ENCODE data around the gene COCH. TPM values are rescaled to one million over a fixed set of nuclear protein-coding genes. Genes with fewer than 3 reads are reported as not detected.
"Not testable (repeated sequence)": the region's sequence is repeated elsewhere in the genome, so short reads cannot be mapped to it uniquely, and the experiment has no call there.

COCH gene
- total RNA-seq, 1 experiment from 2014 or later = 2.0 TPM

- no peak for DNase-seq (ENCODE audit: low spot score)
These were observed 834 bp downstream of the COCH start for GRCh38 chr14:30874999-30875787.

- no peak for DNase-seq (ENCODE audit: low spot score)
These were observed 1.4 kb downstream of the COCH start for GRCh38 chr14:30875788-30876053.

- DNase-seq (ENCODE audit: low spot score) = no peak
These were observed 2.3 kb downstream of the COCH start for GRCh38 chr14:30876692-30877091.

- DNase-seq (ENCODE audit: low spot score) = no peak
These were observed 8.1 kb downstream of the COCH start for GRCh38 chr14:30882431-30882830.

- DNase-seq (ENCODE audit: low spot score) = no peak
These were observed 9.3 kb downstream of the COCH start for GRCh38 chr14:30883508-30884294.

DNA sequence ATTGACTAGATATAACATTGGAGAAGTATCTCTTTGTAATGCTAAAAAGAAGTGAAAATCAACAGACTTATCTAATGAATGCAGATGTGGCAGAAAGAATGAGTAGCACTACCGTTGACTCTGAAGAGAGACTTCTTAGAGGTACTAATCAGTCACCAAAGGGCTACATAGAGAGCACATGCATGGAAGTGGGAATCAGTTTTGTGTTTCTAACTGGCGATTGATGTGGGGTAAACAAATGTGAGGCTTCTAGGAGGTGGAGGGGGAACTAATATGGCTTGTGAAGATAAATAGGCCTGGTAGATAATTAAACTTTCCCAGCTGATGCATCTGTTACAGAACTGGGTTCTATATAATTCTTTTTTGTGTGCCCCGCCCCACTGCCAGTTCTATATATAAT, 10.5 kb downstream of the COCH start:
- DNase-seq (ENCODE audit: low spot score) = no peak

GRCh38 chr14:30885840-30886740, 11.7 kb downstream of the COCH start:
- no peak for DNase-seq (ENCODE audit: low spot score)

GRCh38 chr14:30888480-30889243, 14.3 kb downstream of the COCH start:
- no peak for DNase-seq (ENCODE audit: low spot score)

DNA sequence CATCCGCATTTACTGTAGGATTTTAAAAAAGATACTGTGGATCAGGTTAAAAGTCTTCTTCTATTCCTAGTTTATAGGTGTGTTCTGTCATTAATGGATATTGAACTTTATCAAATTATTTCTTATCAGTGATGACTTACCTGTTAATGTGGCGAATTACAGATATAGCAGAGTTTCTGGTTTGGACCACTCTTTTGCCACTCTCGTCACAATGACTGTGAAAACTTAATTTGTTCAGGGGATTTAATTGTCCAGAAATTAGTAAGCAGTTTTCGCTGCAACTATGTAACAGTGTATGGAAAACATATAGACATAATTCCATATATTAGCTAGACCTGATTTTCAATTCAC, 14.9 kb downstream of the COCH start:
- no peak for DNase-seq (ENCODE audit: low spot score)

- no peak for DNase-seq (ENCODE audit: low spot score)
These were observed 19.5 kb downstream of the COCH start for GRCh38 chr14:30893819-30894218.

GRCh38 chr14:30894923-30895515, 20.7 kb downstream of the COCH start:
- DNase-seq (ENCODE audit: low spot score) = no peak

DNA sequence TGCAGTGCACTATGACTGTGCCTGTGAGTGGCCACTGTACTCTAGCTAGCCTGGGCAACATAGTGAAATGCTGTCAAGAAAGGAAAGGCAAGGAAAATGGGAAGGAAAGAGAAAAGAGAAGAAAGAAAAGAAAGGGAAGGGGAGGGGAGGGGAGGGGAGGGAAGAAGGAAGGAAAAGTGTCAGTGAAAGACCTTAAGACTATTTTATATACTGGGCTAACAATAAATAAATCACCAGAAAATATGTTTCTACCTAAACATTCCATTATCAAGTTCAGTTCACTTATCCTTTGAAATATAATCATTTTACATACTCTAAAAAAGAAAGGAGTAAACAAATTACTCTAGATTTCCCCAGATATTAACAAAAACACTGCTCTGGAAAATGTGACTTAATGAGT, 22.1 kb downstream of the COCH start:
- no peak for DNase-seq (ENCODE audit: low spot score)

DNA sequence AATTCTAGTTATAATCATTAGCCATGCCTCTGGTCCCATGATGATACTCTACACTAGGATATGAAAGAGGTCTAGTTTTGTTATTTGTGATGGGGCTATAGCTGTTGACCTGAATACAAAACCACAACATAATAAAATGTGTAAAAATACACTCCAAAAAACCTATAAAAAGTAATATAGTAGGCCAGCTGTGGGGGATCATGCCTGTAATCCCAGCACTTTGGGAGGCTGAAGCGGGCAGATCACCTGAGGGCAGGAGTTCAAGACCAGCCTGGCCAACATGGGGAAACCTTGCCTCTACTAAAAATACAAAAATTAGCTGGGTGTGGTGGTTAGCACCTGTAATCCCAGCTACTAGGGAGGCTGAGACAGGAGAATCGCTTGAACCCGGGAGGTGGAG, 22.8 kb downstream of the COCH start:
- DNase-seq (ENCODE audit: low spot score) = not testable (repeated sequence)

DNA sequence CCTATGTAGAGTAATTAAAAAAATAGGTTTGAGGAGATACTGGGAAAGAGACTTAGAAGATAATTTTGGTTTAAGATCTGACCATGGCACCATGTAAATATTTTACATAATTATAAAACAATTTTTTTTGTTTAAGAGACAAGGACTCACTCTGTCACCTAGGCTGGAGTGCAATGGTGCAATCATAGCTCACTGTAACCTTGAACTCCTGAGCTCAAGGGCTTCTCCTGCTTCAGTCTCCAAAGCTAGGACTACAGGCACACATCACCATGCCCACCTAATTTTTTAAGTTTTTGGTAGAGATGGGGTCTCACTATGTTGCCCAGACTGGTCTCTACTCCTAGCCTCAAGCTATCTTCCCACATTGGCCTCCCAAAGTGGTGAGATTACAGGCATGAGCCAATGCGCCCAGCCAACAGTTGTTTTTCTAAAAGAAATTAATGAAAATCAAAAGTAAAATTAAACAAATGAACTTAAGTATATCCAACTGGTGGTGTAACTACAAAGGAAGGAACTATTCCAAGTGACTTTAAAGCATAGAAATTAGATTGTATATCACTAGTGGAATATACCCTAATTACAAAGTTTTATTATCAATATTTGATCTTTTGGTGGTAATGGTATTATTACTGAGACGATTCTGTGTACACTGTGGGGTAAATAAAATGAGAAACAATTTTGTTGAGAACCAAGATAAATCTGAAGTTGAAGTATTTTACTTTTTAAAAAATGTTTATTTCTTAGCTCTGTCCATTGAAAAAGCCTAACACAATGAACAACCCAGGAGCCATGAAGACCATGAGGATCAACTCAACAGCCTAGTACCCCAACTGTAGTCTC, 29.1 kb downstream of the COCH start:
- no peak for DNase-seq (ENCODE audit: low spot score)

- DNase-seq (ENCODE audit: low spot score) = peak; percentile 4
These were observed 32.6 kb downstream of the COCH start for GRCh38 chr14:30906752-30907658.

GRCh38 chr14:30907659-30908057, 33.3 kb downstream of the COCH start:
- no peak for DNase-seq (ENCODE audit: low spot score)

- no peak for DNase-seq (ENCODE audit: low spot score)
These were observed 34.5 kb downstream of the COCH start for GRCh38 chr14:30908826-30909225.

DNA sequence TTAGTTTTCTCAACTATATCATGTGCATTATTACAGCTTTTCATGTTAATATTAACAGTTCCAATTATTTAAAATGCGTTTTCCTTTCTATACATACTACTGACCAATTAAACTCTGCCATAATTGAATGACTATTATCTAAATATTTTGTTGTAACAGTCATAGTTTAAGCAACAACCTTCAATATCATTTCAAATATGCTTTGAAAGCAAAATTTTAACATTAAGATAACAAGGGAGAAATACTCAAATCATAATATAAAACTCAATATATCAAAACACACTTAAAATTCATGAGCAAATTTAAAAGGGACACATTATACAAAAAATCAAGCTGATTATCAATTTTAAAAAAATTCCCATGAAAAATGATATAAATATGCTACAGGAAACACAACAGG, 40.5 kb downstream of the COCH start:
- no peak for DNase-seq (ENCODE audit: low spot score)

DNA sequence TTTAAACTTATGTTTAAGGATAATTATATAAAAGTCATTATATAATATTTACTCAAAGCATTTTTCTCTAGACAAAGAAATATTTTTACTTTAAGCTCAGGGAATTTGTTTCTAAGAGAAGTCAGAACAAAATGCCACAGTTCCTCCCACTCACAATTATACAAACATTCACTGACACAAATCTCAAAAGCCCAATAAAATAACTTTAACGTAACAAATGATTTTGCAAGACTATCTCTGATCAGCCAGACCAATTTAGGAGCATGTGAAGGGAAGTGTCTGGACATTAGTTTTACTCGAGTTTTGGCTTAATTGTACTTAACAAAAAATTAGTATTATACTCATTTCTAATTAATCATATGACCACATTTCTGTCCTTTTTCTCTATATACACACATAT, 41.2 kb downstream of the COCH start:
- DNase-seq (ENCODE audit: low spot score) = no peak

All from HT-29 (cell line).